Stomach (tissue), 4 donors: ENCODE data around the gene VPS8.

ENCODE experiments used
- CTCF ChIP-seq, 7 experiments: fragments of 450-650 bp in 4 of 7; fragments of 200-600 bp in 3 of 7; sonication (generic) in 3 of 7; IDR thresholded peaks; one replicate each; pipeline ENCODE4 v1.5.1; 2016 to 2019; ENCODE audit warnings: antibody characterized with exemption in 7 of 7, control low read depth in 2 of 7, mild to moderate bottlenecking in 1 of 7
- EP300 ChIP-seq: sonication (generic); formaldehyde crosslinking; IDR thresholded peaks from one replicate; pipeline ENCODE4 v1.6.1; 2017; ENCODE audit warnings: antibody characterized with exemption
- POLR2AphosphoS5 ChIP-seq, 3 donors: sonication (generic); formaldehyde crosslinking; IDR thresholded peaks; one replicate each; pipeline ENCODE4 v1.6.1; 2016; ENCODE audit warnings: antibody characterized with exemption in 3 of 3

- no peak for TF ChIP-seq CTCF (IDR thresholded peaks at IDR 0.05)
- TF ChIP-seq POLR2AphosphoS5 (IDR thresholded peaks at IDR 0.05) = no peak
- no peak for TF ChIP-seq EP300
These were observed 270.2 kb downstream of the VPS8 start for GRCh38 chr3:185082149-185082548.
